ENCODE results near the gene PDZRN3.

The PDZRN3 gene

GRCh38 chr3:73611176-73611575 is 13.6 kb downstream of the PDZRN3 start:
- TF ChIP-seq, protein P1, sequence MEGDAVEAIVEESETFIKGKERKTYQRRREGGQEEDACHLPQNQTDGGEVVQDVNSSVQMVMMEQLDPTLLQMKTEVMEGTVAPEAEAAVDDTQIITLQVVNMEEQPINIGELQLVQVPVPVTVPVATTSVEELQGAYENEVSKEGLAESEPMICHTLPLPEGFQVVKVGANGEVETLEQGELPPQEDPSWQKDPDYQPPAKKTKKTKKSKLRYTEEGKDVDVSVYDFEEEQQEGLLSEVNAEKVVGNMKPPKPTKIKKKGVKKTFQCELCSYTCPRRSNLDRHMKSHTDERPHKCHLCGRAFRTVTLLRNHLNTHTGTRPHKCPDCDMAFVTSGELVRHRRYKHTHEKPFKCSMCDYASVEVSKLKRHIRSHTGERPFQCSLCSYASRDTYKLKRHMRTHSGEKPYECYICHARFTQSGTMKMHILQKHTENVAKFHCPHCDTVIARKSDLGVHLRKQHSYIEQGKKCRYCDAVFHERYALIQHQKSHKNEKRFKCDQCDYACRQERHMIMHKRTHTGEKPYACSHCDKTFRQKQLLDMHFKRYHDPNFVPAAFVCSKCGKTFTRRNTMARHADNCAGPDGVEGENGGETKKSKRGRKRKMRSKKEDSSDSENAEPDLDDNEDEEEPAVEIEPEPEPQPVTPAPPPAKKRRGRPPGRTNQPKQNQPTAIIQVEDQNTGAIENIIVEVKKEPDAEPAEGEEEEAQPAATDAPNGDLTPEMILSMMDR (conservative IDR thresholded peaks at IDR 0.05) = no peak
- no peak for TF ChIP-seq ZFX (IDR thresholded peaks at IDR 0.05)
- H3K27ac ChIP-seq = no peak overlapping the region

- H3K27ac ChIP-seq = no peak overlapping the region
- TF ChIP-seq ZFX (IDR thresholded peaks at IDR 0.05) = no peak
- TF ChIP-seq, protein P1 (conservative IDR thresholded peaks at IDR 0.05) = no peak
Observed at GRCh38 chr3:73610493-73610892, 14.2 kb downstream of the PDZRN3 start.

DNA sequence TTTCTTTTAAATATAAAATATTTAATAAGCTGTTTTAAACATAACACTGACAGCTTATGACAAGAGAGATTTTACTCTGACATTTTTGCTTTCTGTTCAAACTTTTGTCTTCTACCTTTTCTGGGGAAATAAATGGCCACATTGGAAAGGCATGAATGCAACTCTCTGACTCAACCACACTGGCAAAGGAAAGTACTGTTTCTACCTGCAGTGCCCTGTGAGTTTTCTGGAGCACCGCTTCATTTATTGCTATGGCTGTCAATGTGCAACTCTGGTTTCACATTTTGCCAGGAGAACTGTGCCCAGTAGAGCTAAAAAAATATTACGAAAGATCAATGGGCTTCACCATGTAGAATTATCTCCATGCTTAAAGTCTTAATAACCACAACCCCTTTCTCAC is 15.1 kb downstream of the PDZRN3 start:
- no peak overlapping the region for H3K27ac ChIP-seq

DNA sequence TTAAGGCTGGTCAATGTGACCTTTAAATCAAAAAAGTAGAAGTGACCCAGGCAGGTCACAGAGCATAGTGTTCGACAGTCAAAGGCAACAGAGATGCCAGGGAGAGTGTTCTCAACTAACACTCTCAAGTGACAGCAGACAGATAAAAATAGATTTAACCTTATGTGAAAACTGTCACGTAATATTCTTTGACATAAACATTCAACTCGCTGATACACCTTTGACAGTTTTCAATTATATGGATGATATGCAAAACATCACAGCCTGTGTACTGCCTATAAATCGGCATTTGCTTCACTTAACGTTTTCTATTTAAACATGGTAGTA is 15.5 kb downstream of the PDZRN3 start:
- TF ChIP-seq, protein P1 (conservative IDR thresholded peaks at IDR 0.05) = no peak
- no peak for TF ChIP-seq ZFX (IDR thresholded peaks at IDR 0.05)

More for the DNA sequence above, 15.1 kb downstream of the PDZRN3 start:
- no peak for TF ChIP-seq ZFX (IDR thresholded peaks at IDR 0.05)
- TF ChIP-seq, protein P1 (conservative IDR thresholded peaks at IDR 0.05) = no peak

GRCh38 chr3:73608456-73609314 is 16.1 kb downstream of the PDZRN3 start:
- H3K27ac ChIP-seq = no peak overlapping the region
- TF ChIP-seq, protein P1 (conservative IDR thresholded peaks at IDR 0.05) = no peak

More for the DNA sequence above, 15.5 kb downstream of the PDZRN3 start:
- H3K27ac ChIP-seq = no peak overlapping the region

DNA sequence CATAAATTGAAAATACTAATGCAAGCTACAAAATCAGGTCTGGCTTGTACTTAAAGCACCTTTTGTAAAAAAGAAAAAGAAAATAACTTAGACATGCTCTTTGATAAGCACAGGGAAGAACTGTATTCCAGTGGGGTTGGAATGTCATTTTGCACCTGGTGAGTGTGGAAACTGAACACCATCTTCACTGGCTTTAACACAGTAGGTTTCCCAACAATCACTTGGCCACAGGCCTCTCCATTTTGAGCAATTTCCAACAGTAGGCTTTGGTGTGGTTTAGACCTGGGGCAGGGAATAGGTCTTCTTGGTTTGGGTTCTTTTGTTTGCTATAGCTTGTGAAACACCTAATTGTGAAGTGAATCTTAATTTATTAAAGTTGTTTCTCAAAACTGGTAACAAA is 18.9 kb downstream of the PDZRN3 start:
- no peak overlapping the region for H3K27ac ChIP-seq
- TF ChIP-seq, protein P1 (conservative IDR thresholded peaks at IDR 0.05) = no peak

- no peak for TF ChIP-seq ZFX (IDR thresholded peaks at IDR 0.05)
- TF ChIP-seq, protein P1 (conservative IDR thresholded peaks at IDR 0.05) = no peak
- no peak overlapping the region for H3K27ac ChIP-seq
Observed at GRCh38 chr3:73605412-73605811, 19.3 kb downstream of the PDZRN3 start.
